OCI-LY7 (cell line): ENCODE results near the gene MAP3K1.

Experiments
- CTCF ChIP-seq: fragments of 200-600 bp; sonication (generic); conservative IDR thresholded peaks from 2 replicates; pipeline ENCODE4 v1.5.1; 2014; ENCODE audit warnings: mild to moderate bottlenecking, antibody characterized with exemption, low read length, moderate library complexity, mixed read lengths
- EZH2phosphoT487 ChIP-seq: fragments of 200-600 bp; sonication (generic); IDR thresholded peaks from 2 replicates; pipeline ENCODE4 v1.6.1; 2018; ENCODE audit warnings: low read depth, borderline replicate concordance, mild to moderate bottlenecking, mixed run types, antibody characterized with exemption, low read length, moderate library complexity, mixed read lengths

DNA sequence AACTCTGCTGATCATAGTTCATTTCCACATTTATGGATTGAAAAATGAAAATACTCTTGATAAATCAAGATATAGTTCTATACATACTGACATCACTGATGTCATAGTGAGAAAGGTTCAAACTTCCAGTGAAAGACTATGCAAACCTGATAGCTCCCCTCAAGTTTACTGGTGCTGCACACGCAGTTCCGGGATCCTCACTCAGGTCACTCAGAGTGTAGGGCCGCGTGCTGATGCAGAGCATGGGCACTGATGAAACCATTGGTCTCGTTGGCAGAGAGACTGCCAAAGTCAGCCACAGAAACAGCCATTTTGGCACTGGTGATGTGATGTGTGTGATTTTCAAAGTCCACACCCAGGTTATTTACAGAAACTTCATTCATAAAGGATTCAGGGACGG is 107.6 kb downstream of the MAP3K1 start:
- TF ChIP-seq CTCF = no peak
- no peak for TF ChIP-seq EZH2phosphoT487
